ENCODE data around the gene KRTAP10-8. TPM values are rescaled to one million over a fixed set of nuclear protein-coding genes. Genes with fewer than 3 reads are reported as not detected.

Gene KRTAP10-8
- total and polyA plus RNA-seq, 2 experiments from 2014 or later, result not detected

- H3K36me3 ChIP-seq (ENCODE audit: insufficient read depth), result no peaks in the 10 kb centered on the region
- H2AFZ ChIP-seq, result no peak overlapping the region
- TF ChIP-seq EZH2phosphoT487 (IDR thresholded peaks at IDR 0.05; ENCODE audit: unreplicated experiment) (no peak), ZNF114 (CRISPR knock-in tag; IDR thresholded peaks at IDR 0.05) (no peak), EZH2 (IDR thresholded peaks at IDR 0.05; ENCODE audit: low read depth, unreplicated experiment) (no peak), CREB1 (CRISPR knock-in tag; IDR thresholded peaks at IDR 0.05; ENCODE audit: low read depth) (no peak), NANOG (IDR thresholded peaks at IDR 0.05; ENCODE audit: borderline replicate concordance) (no peak), STAT1 (IDR thresholded peaks at IDR 0.05; ENCODE audit: unreplicated experiment) (no peak), ZNF331 (CRISPR knock-in tag; IDR thresholded peaks at IDR 0.05; ENCODE audit: low read depth) (no peak), JUNB (IDR thresholded peaks at IDR 0.05; ENCODE audit: unreplicated experiment) (no peak), ZNF462 (CRISPR knock-in tag; IDR thresholded peaks at IDR 0.05) (no peak), POLR2AphosphoS5 (IDR thresholded peaks at IDR 0.05; ENCODE audit: low read depth) (no peak)
- TF ChIP-seq, protein P1, sequence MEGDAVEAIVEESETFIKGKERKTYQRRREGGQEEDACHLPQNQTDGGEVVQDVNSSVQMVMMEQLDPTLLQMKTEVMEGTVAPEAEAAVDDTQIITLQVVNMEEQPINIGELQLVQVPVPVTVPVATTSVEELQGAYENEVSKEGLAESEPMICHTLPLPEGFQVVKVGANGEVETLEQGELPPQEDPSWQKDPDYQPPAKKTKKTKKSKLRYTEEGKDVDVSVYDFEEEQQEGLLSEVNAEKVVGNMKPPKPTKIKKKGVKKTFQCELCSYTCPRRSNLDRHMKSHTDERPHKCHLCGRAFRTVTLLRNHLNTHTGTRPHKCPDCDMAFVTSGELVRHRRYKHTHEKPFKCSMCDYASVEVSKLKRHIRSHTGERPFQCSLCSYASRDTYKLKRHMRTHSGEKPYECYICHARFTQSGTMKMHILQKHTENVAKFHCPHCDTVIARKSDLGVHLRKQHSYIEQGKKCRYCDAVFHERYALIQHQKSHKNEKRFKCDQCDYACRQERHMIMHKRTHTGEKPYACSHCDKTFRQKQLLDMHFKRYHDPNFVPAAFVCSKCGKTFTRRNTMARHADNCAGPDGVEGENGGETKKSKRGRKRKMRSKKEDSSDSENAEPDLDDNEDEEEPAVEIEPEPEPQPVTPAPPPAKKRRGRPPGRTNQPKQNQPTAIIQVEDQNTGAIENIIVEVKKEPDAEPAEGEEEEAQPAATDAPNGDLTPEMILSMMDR (conservative IDR thresholded peaks at IDR 0.05; ENCODE audit: low read depth in 2 of 2), result no peak
- TF ChIP-seq, protein P2, sequence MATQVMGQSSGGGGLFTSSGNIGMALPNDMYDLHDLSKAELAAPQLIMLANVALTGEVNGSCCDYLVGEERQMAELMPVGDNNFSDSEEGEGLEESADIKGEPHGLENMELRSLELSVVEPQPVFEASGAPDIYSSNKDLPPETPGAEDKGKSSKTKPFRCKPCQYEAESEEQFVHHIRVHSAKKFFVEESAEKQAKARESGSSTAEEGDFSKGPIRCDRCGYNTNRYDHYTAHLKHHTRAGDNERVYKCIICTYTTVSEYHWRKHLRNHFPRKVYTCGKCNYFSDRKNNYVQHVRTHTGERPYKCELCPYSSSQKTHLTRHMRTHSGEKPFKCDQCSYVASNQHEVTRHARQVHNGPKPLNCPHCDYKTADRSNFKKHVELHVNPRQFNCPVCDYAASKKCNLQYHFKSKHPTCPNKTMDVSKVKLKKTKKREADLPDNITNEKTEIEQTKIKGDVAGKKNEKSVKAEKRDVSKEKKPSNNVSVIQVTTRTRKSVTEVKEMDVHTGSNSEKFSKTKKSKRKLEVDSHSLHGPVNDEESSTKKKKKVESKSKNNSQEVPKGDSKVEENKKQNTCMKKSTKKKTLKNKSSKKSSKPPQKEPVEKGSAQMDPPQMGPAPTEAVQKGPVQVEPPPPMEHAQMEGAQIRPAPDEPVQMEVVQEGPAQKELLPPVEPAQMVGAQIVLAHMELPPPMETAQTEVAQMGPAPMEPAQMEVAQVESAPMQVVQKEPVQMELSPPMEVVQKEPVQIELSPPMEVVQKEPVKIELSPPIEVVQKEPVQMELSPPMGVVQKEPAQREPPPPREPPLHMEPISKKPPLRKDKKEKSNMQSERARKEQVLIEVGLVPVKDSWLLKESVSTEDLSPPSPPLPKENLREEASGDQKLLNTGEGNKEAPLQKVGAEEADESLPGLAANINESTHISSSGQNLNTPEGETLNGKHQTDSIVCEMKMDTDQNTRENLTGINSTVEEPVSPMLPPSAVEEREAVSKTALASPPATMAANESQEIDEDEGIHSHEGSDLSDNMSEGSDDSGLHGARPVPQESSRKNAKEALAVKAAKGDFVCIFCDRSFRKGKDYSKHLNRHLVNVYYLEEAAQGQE (IDR thresholded peaks at IDR 0.05; ENCODE audit: unreplicated experiment), result no peak
- no peaks in the 10 kb centered on the region for H3K9me2 ChIP-seq (ENCODE audit: insufficient read depth)
- H3K4me1 ChIP-seq (ENCODE audit: insufficient read depth), result no peaks in the 10 kb centered on the region
- H3K79me2 ChIP-seq (replicated peaks; ENCODE audit: insufficient read depth), result no peaks in the 10 kb centered on the region
- no peak for DNase-seq (ENCODE audit: low spot score)
- no peak for ATAC-seq
- no peaks in the 10 kb centered on the region for H3F3A ChIP-seq (replicated peaks; ENCODE audit: low read depth)
- Mint-ChIP-seq H3K9me3 (peaks cover 3% of the 10 kb centered on the region; the same call in 1 of the 3 replicates), H3K36me3 (ENCODE audit: low read depth) (no peaks in the 10 kb centered on the region), H3K4me3 (no peak overlapping the region), H3K27me3 (ENCODE audit: insufficient read depth, low read depth, poor library complexity) (peaks cover 7% of the 10 kb centered on the region), H3K27ac (no peak overlapping the region), H3K4me1 (no peaks in the 10 kb centered on the region)
- H3K27me3 ChIP-seq (ENCODE audit: insufficient read depth), result no peaks in the 10 kb centered on the region
- no peak overlapping the region for H3K4me3 ChIP-seq
- H3K4me2 ChIP-seq, result no peak overlapping the region
- no peak overlapping the region for H3K27ac ChIP-seq (ENCODE audit: low read depth)
- H4K20me1 ChIP-seq (replicated peaks; ENCODE audit: insufficient read depth), result no peaks in the 10 kb centered on the region
Observed at GRCh38 chr21:44564886-44565598, 46.8 kb upstream of the KRTAP10-8 start.
